Measurements from ENCODE around the gene KCNJ6.

DNA sequence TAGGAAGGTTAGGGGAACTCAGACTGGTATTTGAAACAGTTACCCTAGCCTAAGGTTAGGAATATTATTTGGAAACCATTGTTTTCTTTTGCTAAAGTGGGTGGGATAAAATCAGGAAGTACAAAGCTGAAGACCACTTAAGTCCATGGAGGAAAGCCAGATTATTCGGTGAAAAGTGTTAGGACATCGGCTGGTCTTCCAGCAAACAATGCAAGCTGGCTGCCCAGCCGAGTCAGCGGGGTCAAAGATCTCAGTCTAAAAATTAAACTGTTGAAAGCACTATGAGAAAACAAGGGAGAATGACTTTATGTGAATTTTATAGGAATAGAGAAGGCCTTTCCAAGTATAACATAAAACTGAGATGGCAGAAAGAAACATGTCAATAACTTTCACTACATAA lies 231.7 kb downstream of the KCNJ6 start:
- TF ChIP-seq POLR2A (IDR thresholded peaks at IDR 0.05), result no peak
- TF ChIP-seq, protein P1, sequence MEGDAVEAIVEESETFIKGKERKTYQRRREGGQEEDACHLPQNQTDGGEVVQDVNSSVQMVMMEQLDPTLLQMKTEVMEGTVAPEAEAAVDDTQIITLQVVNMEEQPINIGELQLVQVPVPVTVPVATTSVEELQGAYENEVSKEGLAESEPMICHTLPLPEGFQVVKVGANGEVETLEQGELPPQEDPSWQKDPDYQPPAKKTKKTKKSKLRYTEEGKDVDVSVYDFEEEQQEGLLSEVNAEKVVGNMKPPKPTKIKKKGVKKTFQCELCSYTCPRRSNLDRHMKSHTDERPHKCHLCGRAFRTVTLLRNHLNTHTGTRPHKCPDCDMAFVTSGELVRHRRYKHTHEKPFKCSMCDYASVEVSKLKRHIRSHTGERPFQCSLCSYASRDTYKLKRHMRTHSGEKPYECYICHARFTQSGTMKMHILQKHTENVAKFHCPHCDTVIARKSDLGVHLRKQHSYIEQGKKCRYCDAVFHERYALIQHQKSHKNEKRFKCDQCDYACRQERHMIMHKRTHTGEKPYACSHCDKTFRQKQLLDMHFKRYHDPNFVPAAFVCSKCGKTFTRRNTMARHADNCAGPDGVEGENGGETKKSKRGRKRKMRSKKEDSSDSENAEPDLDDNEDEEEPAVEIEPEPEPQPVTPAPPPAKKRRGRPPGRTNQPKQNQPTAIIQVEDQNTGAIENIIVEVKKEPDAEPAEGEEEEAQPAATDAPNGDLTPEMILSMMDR (IDR thresholded peaks at IDR 0.05), result no peak
